BLaER1 treated with 17β-estradiol and CSF1 and Interleukin-3, amounts not matched to agents 10 nM and 100 nM (cell line): ENCODE data around the gene SERPINA5.
"Not testable (repeated sequence)": the region's sequence is repeated elsewhere in the genome, so short reads cannot be mapped to it uniquely, and the experiment has no call there.

Source experiments
- H3K27ac ChIP-seq, 11 experiments: shearing (Covaris generic); formaldehyde crosslinking; 2 replicates each; pipeline ENCODE4 v1.8.1; 2022
- H3K27me3 ChIP-seq, 11 experiments: shearing (Covaris generic); formaldehyde crosslinking; 2 replicates each; pipeline ENCODE4 v1.8.1; 2022
- H3K36me3 ChIP-seq, 11 experiments: shearing (Covaris generic); formaldehyde crosslinking; 2 replicates each; pipeline ENCODE4 v1.8.1; 2022
- H3K4me1 ChIP-seq, 10 experiments: shearing (Covaris generic); formaldehyde crosslinking; 2 replicates each; pipeline ENCODE4 v1.8.1; 2022
- H3K4me2 ChIP-seq, 11 experiments: shearing (Covaris generic); formaldehyde crosslinking; 2 replicates each; pipeline ENCODE4 v1.8.1; 2022
- H3K4me3 ChIP-seq, 10 experiments: shearing (Covaris generic); formaldehyde crosslinking; 2 replicates each; pipeline ENCODE4 v1.8.1; 2022
- H3K9ac ChIP-seq, 11 experiments: shearing (Covaris generic); formaldehyde crosslinking; 2 replicates each; pipeline ENCODE4 v1.8.1; 2022
- H3K9me3 ChIP-seq, 11 experiments: shearing (Covaris generic); formaldehyde crosslinking; replicated peaks in 1 of 11; 2 replicates each; pipeline ENCODE4 v1.8.1; 2022
- H4K20me1 ChIP-seq, 11 experiments: shearing (Covaris generic); formaldehyde crosslinking; 2 replicates each; pipeline ENCODE4 v1.8.1; 2022
- Cebpa-rat ChIP-seq, 11 experiments: shearing (Covaris generic); IDR thresholded peaks; 2 replicates each; pipeline ENCODE4 v1.8.1; 2022

The SERPINA5 gene

GRCh38 chr14:94632305-94632590 is 51.0 kb downstream of the SERPINA5 start:
- Histone ChIP-seq H3K4me2 (no peak overlapping the region), H3K27ac (no peak overlapping the region), H3K9me3 (no peaks in the 10 kb centered on the region), H3K4me1 (peaks cover 0 to 6% (median 0%) of the 10 kb centered on the region in 10 experiments; a peak in 1 of 20 replicates), H3K9ac (no peak overlapping the region), H3K27me3 (no peaks in the 10 kb centered on the region), H3K4me3 (no peak overlapping the region), H4K20me1 (no peaks in the 10 kb centered on the region), H3K36me3 (no peaks in the 10 kb centered on the region)
- no peak for TF ChIP-seq Cebpa-rat (IDR thresholded peaks at IDR 0.05)

DNA sequence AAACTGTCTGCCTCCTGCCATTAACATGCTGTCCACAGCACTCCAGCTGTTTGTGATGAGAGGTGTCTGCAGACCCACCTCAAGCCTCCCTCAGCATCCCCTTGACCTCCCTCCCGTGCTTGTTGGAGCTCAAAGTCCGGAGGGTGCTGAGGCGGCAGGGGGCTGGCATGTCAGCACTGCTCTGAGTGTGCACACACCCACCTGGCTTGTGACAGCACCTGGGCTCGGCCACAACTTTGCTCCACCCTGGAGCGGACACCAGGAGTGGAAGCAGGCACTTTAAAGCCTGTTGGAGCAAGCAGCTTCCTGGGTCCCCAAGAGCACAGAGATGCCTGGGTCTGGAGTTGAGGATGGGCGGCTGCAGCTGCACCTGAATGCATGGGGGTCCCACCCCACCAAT is 51.9 kb downstream of the SERPINA5 start:
- H3K4me3 ChIP-seq = no peak overlapping the region
- no peak for TF ChIP-seq Cebpa-rat (IDR thresholded peaks at IDR 0.05)
- no peaks in the 10 kb centered on the region for H4K20me1 ChIP-seq
- H3K4me2 ChIP-seq = no peak overlapping the region
- no peaks in the 10 kb centered on the region for H3K36me3 ChIP-seq
- no peaks in the 10 kb centered on the region for H3K9me3 ChIP-seq
- H3K27me3 ChIP-seq = no peaks in the 10 kb centered on the region
- H3K4me1 ChIP-seq = peaks cover 0 to 6% (median 0%) of the 10 kb centered on the region in 10 experiments; a peak in 1 of 20 replicates
- no peak overlapping the region for H3K27ac ChIP-seq
- no peak overlapping the region for H3K9ac ChIP-seq

DNA sequence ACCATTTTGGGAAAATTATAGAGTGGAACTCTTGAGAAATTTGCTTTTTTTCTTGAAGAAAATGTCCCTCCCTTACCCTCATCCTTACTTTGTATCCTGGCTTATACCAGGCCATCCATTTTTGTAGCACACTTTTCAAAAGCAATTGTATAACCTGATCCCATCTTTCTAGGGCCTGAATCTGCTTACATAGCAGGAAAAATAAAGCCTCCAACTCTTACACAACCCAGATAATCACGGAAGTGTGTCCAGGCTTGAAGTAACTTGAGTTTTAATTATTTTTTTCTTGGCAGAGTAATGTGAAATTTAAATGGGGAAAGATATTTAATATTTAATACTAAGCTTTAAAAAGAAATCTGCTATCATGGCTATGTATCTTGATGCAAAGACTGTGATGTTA is 53.9 kb downstream of the SERPINA5 start:
- Histone ChIP-seq H4K20me1 (no peaks in the 10 kb centered on the region), H3K36me3 (no peaks in the 10 kb centered on the region), H3K9ac (no peak overlapping the region), H3K4me2 (no peak overlapping the region), H3K9me3 (no peaks in the 10 kb centered on the region), H3K4me3 (no peak overlapping the region), H3K27me3 (no peaks in the 10 kb centered on the region), H3K4me1 (no peaks in the 10 kb centered on the region), H3K27ac (no peak overlapping the region)
- TF ChIP-seq Cebpa-rat (IDR thresholded peaks at IDR 0.05) = no peak

DNA sequence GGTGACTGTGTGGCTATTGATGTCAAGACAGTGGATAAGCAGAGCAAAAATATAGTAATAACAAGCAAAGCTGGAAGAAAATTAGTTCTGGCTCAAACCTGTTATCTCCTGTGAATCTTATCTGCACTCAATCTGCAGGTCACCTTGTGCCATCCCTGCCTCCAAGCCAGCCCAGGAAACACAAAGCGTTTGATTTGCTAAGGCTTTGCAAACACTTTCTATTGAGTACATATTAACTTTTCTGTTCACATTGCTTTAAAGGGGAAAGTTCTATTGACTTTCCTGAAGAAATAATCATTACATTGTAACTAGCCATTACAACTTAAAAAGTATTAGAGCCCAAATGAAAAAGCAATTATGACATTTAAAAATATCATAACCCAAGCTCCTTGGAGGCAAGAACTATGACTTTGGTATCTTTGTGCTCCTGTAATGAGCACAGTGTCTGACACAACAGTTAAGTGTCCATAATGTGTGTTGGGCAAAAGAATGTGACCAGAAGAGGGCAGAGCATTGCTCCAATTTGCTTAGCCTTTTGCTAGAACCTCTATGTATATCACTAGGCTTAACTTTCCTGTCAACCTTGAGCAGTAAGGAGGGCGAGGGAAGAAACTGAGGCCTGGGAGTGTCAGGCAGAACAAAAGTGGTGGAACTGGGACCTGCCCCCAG is 55.7 kb downstream of the SERPINA5 start:
- H3K9ac ChIP-seq = no peak overlapping the region
- H3K27ac ChIP-seq = no peak overlapping the region
- no peaks in the 10 kb centered on the region for H3K9me3 ChIP-seq
- TF ChIP-seq Cebpa-rat (IDR thresholded peaks at IDR 0.05) = no peak
- no peaks in the 10 kb centered on the region for H3K27me3 ChIP-seq
- H3K4me2 ChIP-seq = no peak overlapping the region
- no peak overlapping the region for H3K4me3 ChIP-seq
- H3K4me1 ChIP-seq = no peaks in the 10 kb centered on the region
- H4K20me1 ChIP-seq = no peaks in the 10 kb centered on the region
- H3K36me3 ChIP-seq = no peaks in the 10 kb centered on the region

DNA sequence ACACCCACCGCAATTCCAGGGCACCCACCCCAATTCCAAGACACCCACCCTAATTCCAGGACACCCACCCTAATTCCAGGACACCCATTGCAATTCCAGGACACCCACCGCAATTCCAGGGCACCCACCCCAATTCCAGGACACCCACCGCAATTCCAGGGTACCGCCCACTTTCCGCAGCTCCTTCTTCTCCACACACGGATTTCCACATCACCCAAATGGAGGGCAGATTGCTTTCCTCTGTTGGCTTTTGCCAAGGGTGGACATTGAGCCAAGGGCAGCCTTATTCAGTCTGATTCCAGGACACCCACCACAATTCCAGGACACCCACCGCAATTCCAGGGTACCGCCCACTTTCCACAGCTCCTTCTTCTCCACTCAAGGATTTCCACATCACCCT is 56.6 kb downstream of the SERPINA5 start:
- H3K27ac ChIP-seq, H3K4me2 ChIP-seq, H3K4me3 ChIP-seq, H3K27me3 ChIP-seq, H4K20me1 ChIP-seq, H3K36me3 ChIP-seq, H3K9ac ChIP-seq, H3K4me1 ChIP-seq, H3K9me3 ChIP-seq: not testable (repeated sequence)

DNA sequence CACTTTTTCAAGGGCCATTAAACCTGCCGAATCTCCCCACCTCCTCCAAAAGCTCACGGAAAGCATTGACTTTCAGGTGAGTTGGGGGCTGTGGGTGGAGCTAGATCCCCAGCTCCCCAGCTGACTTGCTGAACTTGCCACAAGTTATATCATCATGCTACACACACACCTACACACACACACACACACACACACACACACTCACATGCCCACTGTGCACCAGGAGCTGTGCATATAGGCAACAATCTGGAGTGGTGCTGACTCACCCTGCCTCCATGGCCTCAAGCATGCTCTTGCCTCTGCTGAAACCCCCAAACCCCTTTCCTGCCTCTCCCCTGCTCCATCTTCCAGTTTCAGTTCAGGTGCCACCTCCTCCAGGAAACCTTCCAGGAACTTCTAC is 57.1 kb downstream of the SERPINA5 start:
- Histone ChIP-seq H4K20me1 (no peaks in the 10 kb centered on the region), H3K4me3 (no peak overlapping the region), H3K27me3 (no peaks in the 10 kb centered on the region), H3K4me1 (no peaks in the 10 kb centered on the region), H3K4me2 (no peak overlapping the region), H3K36me3 (no peaks in the 10 kb centered on the region), H3K27ac (no peak overlapping the region), H3K9me3 (no peaks in the 10 kb centered on the region), H3K9ac (no peak overlapping the region)
- no peak for TF ChIP-seq Cebpa-rat (IDR thresholded peaks at IDR 0.05)

DNA sequence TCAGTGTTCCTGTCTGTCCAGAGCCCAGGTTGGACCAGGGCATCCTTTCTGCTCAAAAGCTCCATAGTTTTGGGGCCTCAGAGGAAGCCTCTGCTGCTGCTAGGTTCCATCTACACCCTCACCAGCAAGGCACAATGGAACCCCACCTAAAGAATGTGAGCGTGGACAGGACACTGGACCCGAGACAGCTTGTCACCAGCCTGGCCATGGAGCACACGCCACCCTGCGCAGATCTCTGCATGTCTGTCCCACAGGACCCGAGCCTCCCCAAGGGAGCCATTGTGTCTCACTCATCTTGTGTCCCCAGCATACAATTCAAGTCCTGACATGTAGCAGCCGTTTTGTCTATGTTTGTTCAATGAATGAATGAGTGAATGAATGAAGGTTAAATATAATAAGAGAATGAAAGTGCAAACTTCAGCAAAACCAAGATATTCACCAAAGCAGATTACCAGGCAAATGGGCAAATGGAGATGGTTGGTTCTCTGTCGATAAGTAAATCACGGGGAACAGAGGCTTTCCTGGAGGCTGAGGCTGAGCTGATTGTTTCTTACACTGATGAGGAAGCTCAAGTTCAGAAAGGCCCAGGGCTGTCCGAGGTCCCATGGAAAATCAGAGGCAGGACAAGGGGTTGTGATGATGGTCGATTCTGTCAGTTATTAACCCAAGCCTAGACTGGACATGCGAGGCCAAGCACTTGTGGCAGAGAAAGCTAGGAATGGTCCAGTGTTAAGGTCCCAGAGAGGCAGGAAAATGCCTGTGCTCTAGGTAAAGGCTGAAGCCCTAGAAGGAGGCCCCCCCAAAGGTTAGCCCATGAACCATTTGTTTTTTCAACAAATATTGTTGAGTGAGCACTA is 58.0 kb downstream of the SERPINA5 start:
- no peak for TF ChIP-seq Cebpa-rat (IDR thresholded peaks at IDR 0.05)
- no peak overlapping the region for H3K9ac ChIP-seq
- H3K27me3 ChIP-seq = no peaks in the 10 kb centered on the region
- H3K36me3 ChIP-seq = no peaks in the 10 kb centered on the region
- H3K4me3 ChIP-seq = no peak overlapping the region
- no peak overlapping the region for H3K4me2 ChIP-seq
- no peaks in the 10 kb centered on the region for H3K4me1 ChIP-seq
- no peaks in the 10 kb centered on the region for H3K9me3 ChIP-seq
- no peaks in the 10 kb centered on the region for H4K20me1 ChIP-seq
- H3K27ac ChIP-seq = no peak overlapping the region

- Histone ChIP-seq H3K36me3 (no peaks in the 10 kb centered on the region), H3K4me2 (no peak overlapping the region), H3K4me3 (no peak overlapping the region), H4K20me1 (no peaks in the 10 kb centered on the region), H3K9ac (no peak overlapping the region), H3K27ac (no peak overlapping the region), H3K27me3 (no peaks in the 10 kb centered on the region), H3K9me3 (no peaks in the 10 kb centered on the region), H3K4me1 (peaks cover 0 to 10% (median 0%) of the 10 kb centered on the region in 10 experiments; a peak in 3 of 20 replicates)
- TF ChIP-seq Cebpa-rat (IDR thresholded peaks at IDR 0.05) = no peak
Measured at GRCh38 chr14:94640721-94641631, 59.8 kb downstream of the SERPINA5 start.

DNA sequence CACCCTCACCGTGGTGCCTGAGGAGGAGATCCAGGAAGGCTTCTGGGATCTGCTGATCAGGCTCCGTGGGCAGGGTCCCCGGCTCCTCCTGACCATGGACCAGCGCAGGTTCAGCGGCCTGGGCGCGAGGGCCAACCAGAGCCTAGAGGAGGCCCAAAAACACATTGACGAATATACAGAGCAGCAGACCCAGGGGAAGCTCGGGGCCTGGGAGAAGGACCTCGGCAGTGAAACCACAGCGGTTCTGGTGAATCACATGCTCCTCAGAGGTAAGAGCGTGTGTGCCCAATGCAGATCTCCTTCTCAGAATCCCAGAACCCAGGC is 60.4 kb downstream of the SERPINA5 start:
- no peaks in the 10 kb centered on the region for H3K36me3 ChIP-seq
- no peak for TF ChIP-seq Cebpa-rat (IDR thresholded peaks at IDR 0.05)
- no peak overlapping the region for H3K27ac ChIP-seq
- H3K4me1 ChIP-seq = peaks cover 0 to 14% (median 0%) of the 10 kb centered on the region in 10 experiments; a peak in 5 of 20 replicates
- no peaks in the 10 kb centered on the region for H3K27me3 ChIP-seq
- H3K9me3 ChIP-seq = no peaks in the 10 kb centered on the region
- no peaks in the 10 kb centered on the region for H4K20me1 ChIP-seq
- no peak overlapping the region for H3K4me2 ChIP-seq
- H3K4me3 ChIP-seq = no peak overlapping the region
- no peak overlapping the region for H3K9ac ChIP-seq
